ENCODE measurements around the gene ISX.

ISX gene

GRCh38 chr22:35053060-35053835, 12.7 kb upstream of the ISX start:
- DNase-seq, result no peak

GRCh38 chr22:35054064-35054463, 11.9 kb upstream of the ISX start:
- DNase-seq, result no peak

GRCh38 chr22:35056486-35056885, 9.5 kb upstream of the ISX start:
- no peak for DNase-seq

- no peak for DNase-seq
Measured at GRCh38 chr22:35057155-35057554, 8.8 kb upstream of the ISX start.

- no peak for DNase-seq
Measured at GRCh38 chr22:35059632-35060031, 6.3 kb upstream of the ISX start.

GRCh38 chr22:35064664-35065063, 1.3 kb upstream of the ISX start:
- DNase-seq, result no peak

GRCh38 chr22:35065183-35065582, 775 bp upstream of the ISX start:
- DNase-seq, result no peak

GRCh38 chr22:35066768-35067167, 810 bp downstream of the ISX start:
- no peak for DNase-seq

- no peak for DNase-seq
Measured at GRCh38 chr22:35069541-35069940, 3.6 kb downstream of the ISX start.

GRCh38 chr22:35070451-35071093, 4.6 kb downstream of the ISX start:
- peak; percentile 70 for DNase-seq

GRCh38 chr22:35071784-35072183, 5.8 kb downstream of the ISX start:
- DNase-seq, result no peak

GRCh38 chr22:35072925-35073324, 7.0 kb downstream of the ISX start:
- DNase-seq, result no peak

- no peak for DNase-seq
Measured at GRCh38 chr22:35074583-35074982, 8.6 kb downstream of the ISX start.

- DNase-seq, result no peak
Measured at GRCh38 chr22:35076630-35077029, 10.7 kb downstream of the ISX start.

GRCh38 chr22:35085621-35086020, 19.7 kb downstream of the ISX start:
- no peak for DNase-seq

GRCh38 chr22:35089139-35089538, 23.2 kb downstream of the ISX start:
- no peak for DNase-seq

GRCh38 chr22:35092406-35092805, 26.4 kb downstream of the ISX start:
- no peak for DNase-seq

- DNase-seq, result no peak
Measured at GRCh38 chr22:35098921-35099320, 33.0 kb downstream of the ISX start.

- DNase-seq, result no peak
Measured at GRCh38 chr22:35099883-35100282, 33.9 kb downstream of the ISX start.

GRCh38 chr22:35102663-35103062, 36.7 kb downstream of the ISX start:
- no peak for DNase-seq

GRCh38 chr22:35103761-35104160, 37.8 kb downstream of the ISX start:
- no peak for DNase-seq

GRCh38 chr22:35104491-35104890, 38.5 kb downstream of the ISX start:
- no peak for DNase-seq

- DNase-seq, result no peak
Measured at GRCh38 chr22:35109616-35110015, 43.7 kb downstream of the ISX start.

- DNase-seq, result no peak
Measured at GRCh38 chr22:35111244-35111643, 45.3 kb downstream of the ISX start.

GRCh38 chr22:35113341-35113740, 47.4 kb downstream of the ISX start:
- no peak for DNase-seq

All from NCI-H446 treated with DMSO at 0.1 percent for 48 hours (cell line).